GM23338 (cell line): Measurements from ENCODE around the gene MPO. TPM values are rescaled to one million over a fixed set of nuclear protein-coding genes. Genes with fewer than 3 reads are reported as not detected.

Experiments used
- ATAC-seq: fragments of 200-7000 bp; cut with Tn5 transposase; 3 replicates; pipeline ENCODE4 v1.9.1; 2020
- DNase-seq: peaks from one replicate; pipeline ENCODE4 v3.0.0-alpha.2; 2015; ENCODE audit warnings: low spot score
- H2AFZ ChIP-seq: fragments of 200-600 bp; sonication (generic); 2 replicates; pipeline ENCODE4 v1.8.0; 2016; ENCODE audit warnings: antibody characterized with exemption, mild to moderate bottlenecking, moderate library complexity
- H3F3A ChIP-seq: fragments of 200-600 bp; sonication (generic); replicated peaks from 2 replicates; pipeline ENCODE4 v1.8.0; 2017; ENCODE audit warnings: antibody characterized with exemption, mixed run types, low read depth
- H3K27ac ChIP-seq: fragments of 200-600 bp; sonication (generic); 2 replicates; pipeline ENCODE4 v1.6.1; 2016; ENCODE audit warnings: low read depth
- H3K27me3 ChIP-seq: fragments of 200-600 bp; sonication (generic); 2 replicates; pipeline ENCODE4 v1.8.0; 2016; ENCODE audit warnings: mild to moderate bottlenecking, mixed run types, moderate library complexity; ENCODE audit not compliant: insufficient read depth
- H3K36me3 ChIP-seq: fragments of 200-600 bp; sonication (generic); 2 replicates; pipeline ENCODE4 v1.8.0; 2016; ENCODE audit warnings: mild to moderate bottlenecking; ENCODE audit not compliant: insufficient read depth
- H3K4me1 ChIP-seq: fragments of 200-600 bp; sonication (generic); 2 replicates; pipeline ENCODE4 v1.8.0; 2016; ENCODE audit warnings: mild to moderate bottlenecking, moderate library complexity; ENCODE audit not compliant: insufficient read depth
- H3K4me2 ChIP-seq: fragments of 200-600 bp; sonication (generic); 2 replicates; pipeline ENCODE4 v1.7.1; 2017; ENCODE audit warnings: mixed run types
- H3K4me3 ChIP-seq: fragments of 200-600 bp; sonication (generic); 2 replicates; pipeline ENCODE4 v1.6.1; 2016; ENCODE audit warnings: mixed run types
- H3K79me2 ChIP-seq: fragments of 200-600 bp; sonication (generic); replicated peaks from 2 replicates; pipeline ENCODE4 v1.8.0; 2017; ENCODE audit warnings: mild to moderate bottlenecking; ENCODE audit not compliant: insufficient read depth
- H3K9me2 ChIP-seq: fragments of 200-600 bp; sonication (generic); 2 replicates; pipeline ENCODE4 v1.8.0; 2017; ENCODE audit not compliant: insufficient read depth
- H4K20me1 ChIP-seq: fragments of 200-600 bp; sonication (generic); replicated peaks from 2 replicates; pipeline ENCODE4 v1.8.0; 2017; ENCODE audit warnings: mild to moderate bottlenecking; ENCODE audit not compliant: insufficient read depth
- H3K27ac Mint-ChIP-seq: 2 replicates; pipeline ENCODE4 v1.8.0; 2020; ENCODE audit warnings: inconsistent platforms, mild to moderate bottlenecking, moderate library complexity, mixed read lengths
- H3K27me3 Mint-ChIP-seq: 3 replicates; pipeline ENCODE4 v1.8.0; 2022; ENCODE audit warnings: low read depth, mild to moderate bottlenecking, moderate library complexity, mixed read lengths, inconsistent platforms; ENCODE audit not compliant: insufficient read depth, poor library complexity
- H3K36me3 Mint-ChIP-seq: 3 replicates; pipeline ENCODE4 v1.8.0; 2021; ENCODE audit warnings: low read depth, mild to moderate bottlenecking, inconsistent platforms, moderate library complexity, mixed read lengths
- H3K4me1 Mint-ChIP-seq: 3 replicates; pipeline ENCODE4 v1.8.0; 2020; ENCODE audit warnings: mild to moderate bottlenecking, inconsistent platforms, mixed read lengths
- H3K4me3 Mint-ChIP-seq: 3 replicates; pipeline ENCODE4 v1.8.0; 2021; ENCODE audit warnings: moderate library complexity, mild to moderate bottlenecking, inconsistent platforms, mixed read lengths
- H3K9me3 Mint-ChIP-seq: 3 replicates; pipeline ENCODE4 v1.8.0; 2020; ENCODE audit warnings: moderate library complexity, mild to moderate bottlenecking, inconsistent platforms, mixed read lengths
- CREB1 ChIP-seq: fragments of 250-450 bp; sonication (Bioruptor Pico); IDR thresholded peaks from 2 replicates; pipeline ENCODE4 v1.5.0; 2020; ENCODE audit warnings: low read depth, mild to moderate bottlenecking, moderate library complexity
- CTCF ChIP-seq, 2 experiments: fragments of 200-600 bp in 1 of 2; sonication (generic) in 1 of 2; conservative IDR thresholded peaks; 2 replicates each; pipeline versions ENCODE4 v1.5.1 to v1.6.1; 2016 to 2017; ENCODE audit warnings: antibody characterized with exemption in 2 of 2, low read depth in 2 of 2, mild to moderate bottlenecking in 2 of 2, moderate library complexity in 1 of 2
- ETS1 ChIP-seq: IDR thresholded peaks from 2 replicates; pipeline ENCODE4 v1.6.1; 2016; ENCODE audit warnings: antibody characterized with exemption
- EZH2 ChIP-seq: fragments of 200-600 bp; sonication (generic); IDR thresholded peaks from one replicate; pipeline ENCODE4 v1.8.0; 2017; ENCODE audit warnings: antibody characterized with exemption, mild to moderate bottlenecking, low read depth; ENCODE audit not compliant: unreplicated experiment
- EZH2phosphoT487 ChIP-seq: fragments of 200-600 bp; sonication (generic); IDR thresholded peaks from one replicate; pipeline ENCODE4 v1.8.1; 2018; ENCODE audit warnings: antibody characterized with exemption; ENCODE audit not compliant: unreplicated experiment
- JUNB ChIP-seq: IDR thresholded peaks from one replicate; pipeline ENCODE4 v1.6.1; 2016; ENCODE audit warnings: antibody characterized with exemption; ENCODE audit not compliant: unreplicated experiment
- NANOG ChIP-seq: IDR thresholded peaks from 2 replicates; pipeline ENCODE4 v1.6.1; 2016; ENCODE audit warnings: antibody characterized with exemption, borderline replicate concordance
- POLR2AphosphoS5 ChIP-seq: IDR thresholded peaks from 2 replicates; pipeline ENCODE4 v1.6.1; 2016; ENCODE audit warnings: antibody characterized with exemption, low read depth
- REST ChIP-seq: IDR thresholded peaks from one replicate; pipeline ENCODE4 v1.6.1; 2018; ENCODE audit warnings: antibody characterized with exemption; ENCODE audit not compliant: unreplicated experiment
- STAT1 ChIP-seq: IDR thresholded peaks from one replicate; pipeline ENCODE4 v1.6.1; 2016; ENCODE audit warnings: antibody characterized with exemption; ENCODE audit not compliant: unreplicated experiment
- ZNF114 ChIP-seq: fragments of 250-450 bp; sonication (Bioruptor Pico); IDR thresholded peaks from 2 replicates; pipeline ENCODE4 v1.5.0; 2020; ENCODE audit warnings: mild to moderate bottlenecking, moderate library complexity
- ZNF331 ChIP-seq: fragments of 250-450 bp; sonication (Bioruptor Pico); IDR thresholded peaks from 2 replicates; pipeline ENCODE4 v1.5.0; 2020; ENCODE audit warnings: low read depth, mild to moderate bottlenecking, moderate library complexity
- ZNF462 ChIP-seq: fragments of 250-450 bp; sonication (Bioruptor Pico); IDR thresholded peaks from 2 replicates; pipeline ENCODE4 v1.5.0; 2020; ENCODE audit warnings: mild to moderate bottlenecking, moderate library complexity
- polyA plus RNA-seq: library from polyadenylated mRNA; unstranded; fragments of >200 nt; fragmentation: Nextera tagmentation; extraction: Ambion mirVana; gene quantifications from 2 replicates; pipeline ENCODE4 v1.2.1, GENCODE V29; 2016
- total RNA-seq: library from RNA; depleted of rRNA; stranded (reverse); fragments of >200 nt; shearing (Covaris generic); gene quantifications from 2 replicates; pipeline ENCODE4 v1.2.3, GENCODE V29; 2014

The MPO gene
- total and polyA plus RNA-seq, 2 experiments from 2014 or later, result 0.08 TPM; not detected in 1

GRCh38 chr17:58239987-58240386, 40.7 kb downstream of the MPO start:
- Histone ChIP-seq H3K4me3 (no peak overlapping the region), H2AFZ (no peak overlapping the region), H3F3A (no peaks in the 10 kb centered on the region), H3K9me2 (no peaks in the 10 kb centered on the region), H3K36me3 (no peaks in the 10 kb centered on the region), H4K20me1 (no peaks in the 10 kb centered on the region), H3K4me2 (no peak overlapping the region), H3K27ac (no peak overlapping the region), H3K4me1 (no peaks in the 10 kb centered on the region), H3K27me3 (peaks cover 3% of the 10 kb centered on the region; the same call in 1 of the 2 replicates), H3K79me2 (no peaks in the 10 kb centered on the region)
- no peaks in the 10 kb centered on the region; the same call in 2 of the 3 replicates for H3K36me3 Mint-ChIP-seq
- no peak for DNase-seq
- TF ChIP-seq NANOG, result no peak
- TF ChIP-seq ETS1, result no peak
- no peak for TF ChIP-seq CREB1 (CRISPR knock-in tag)
- TF ChIP-seq ZNF331 (CRISPR knock-in tag), result no peak
- TF ChIP-seq STAT1, result no peak
- TF ChIP-seq REST, result no peak
- TF ChIP-seq POLR2AphosphoS5, result no peak
- no peak for TF ChIP-seq JUNB
- TF ChIP-seq EZH2, result no peak
- no peak for TF ChIP-seq EZH2phosphoT487
- no peak for TF ChIP-seq ZNF462 (CRISPR knock-in tag)
- TF ChIP-seq ZNF114 (CRISPR knock-in tag), result no peak
- no peak for TF ChIP-seq CTCF (conservative IDR thresholded peaks at IDR 0.05; ENCODE audit: low read depth in 2 of 2)
- no peaks in the 10 kb centered on the region for H3K9me3 Mint-ChIP-seq
- H3K27me3 Mint-ChIP-seq, result peaks cover 11% of the 10 kb centered on the region
- peaks cover 6% of the 10 kb centered on the region; the same call in 2 of the 3 replicates for H3K4me1 Mint-ChIP-seq
- no peak for ATAC-seq
- H3K4me3 Mint-ChIP-seq, result no peak overlapping the region
- H3K27ac Mint-ChIP-seq, result no peak overlapping the region
